Left lung (tissue), 10 donors: ENCODE measurements around the gene E2F1. TPM values are rescaled to one million over a fixed set of nuclear protein-coding genes. Genes with fewer than 3 reads are reported as not detected.

Source experiments
- ATAC-seq: fragments of 200-7000 bp; cut with Tn5 transposase; one replicate; pipeline ENCODE4 v1.9.1; 2020; ENCODE audit warnings: moderate library complexity
- DNase-seq, 4 donors: peaks; one replicate each; pipeline ENCODE4 v3.0.0-alpha.2; 2013 to 2020
- H3K27ac ChIP-seq, 2 donors: fragments of 200-600 bp; sonication (generic) in 1 of 2; one replicate each; pipeline versions ENCODE4 v1.5.0 to v1.8.0; 2020 to 2021
- H3K27me3 ChIP-seq, 2 donors: fragments of 200-600 bp; sonication (generic) in 1 of 2; one replicate each; pipeline versions ENCODE4 v1.5.0 to v1.8.0; 2020 to 2021
- H3K36me3 ChIP-seq, 2 donors: fragments of 200-600 bp; sonication (generic) in 1 of 2; one replicate each; pipeline versions ENCODE4 v1.5.0 to v1.8.0; 2020 to 2021
- H3K4me1 ChIP-seq, 2 donors: fragments of 200-600 bp; one replicate each; pipeline ENCODE4 v1.8.0; 2021
- H3K4me3 ChIP-seq, 2 donors: fragments of 200-600 bp; sonication (generic) in 1 of 2; one replicate each; pipeline versions ENCODE4 v1.5.0 to v1.8.0; 2020 to 2021; ENCODE audit warnings: mild to moderate bottlenecking in 1 of 2
- H3K9me3 ChIP-seq, 2 donors: fragments of 200-600 bp; sonication (generic) in 1 of 2; one replicate each; pipeline versions ENCODE4 v1.5.0 to v1.8.0; 2020 to 2021
- intact Hi-C, 2 donors: fragments of 100-400 bp; cut with DNase I; formaldehyde crosslinking; loops; one replicate each; pipeline versions ENCODE4 v1.11.2 to v1.14.2; 2022
- polyA plus RNA-seq, 6 donors: library from polyadenylated mRNA; unstranded; fragments of 120-200 nt; gene quantifications; one replicate each; pipeline ENCODE4 v1.2.1, GENCODE V29; 2013; ENCODE audit not compliant: insufficient read length in 6 of 6
- total RNA-seq, 2 donors: library from RNA; stranded (reverse); fragmentation: NEBNext Ultra II Directional; extraction: Animal tissue kit (Norgen Biotek cat#: 25700); gene quantifications; one replicate each; pipeline ENCODE4 v1.2.1, GENCODE V29; 2021
- TF ChIP-seq, protein P1 (sequence below), 2 donors: fragments of 200-600 bp; sonication (generic) in 1 of 2; IDR thresholded peaks; one replicate each; pipeline versions ENCODE4 v1.5.0 to v1.8.0; 2021; ENCODE audit warnings: antibody characterized with exemption in 2 of 2
- donor health status: DM: no; HTN: yes; CAD: no.
- donor health status: DM: no; HTN: no; CAD: no.

Gene E2F1
- total and polyA plus RNA-seq, 8 donors: 12.2 to 23.6 (median 16.4) TPM

DNA sequence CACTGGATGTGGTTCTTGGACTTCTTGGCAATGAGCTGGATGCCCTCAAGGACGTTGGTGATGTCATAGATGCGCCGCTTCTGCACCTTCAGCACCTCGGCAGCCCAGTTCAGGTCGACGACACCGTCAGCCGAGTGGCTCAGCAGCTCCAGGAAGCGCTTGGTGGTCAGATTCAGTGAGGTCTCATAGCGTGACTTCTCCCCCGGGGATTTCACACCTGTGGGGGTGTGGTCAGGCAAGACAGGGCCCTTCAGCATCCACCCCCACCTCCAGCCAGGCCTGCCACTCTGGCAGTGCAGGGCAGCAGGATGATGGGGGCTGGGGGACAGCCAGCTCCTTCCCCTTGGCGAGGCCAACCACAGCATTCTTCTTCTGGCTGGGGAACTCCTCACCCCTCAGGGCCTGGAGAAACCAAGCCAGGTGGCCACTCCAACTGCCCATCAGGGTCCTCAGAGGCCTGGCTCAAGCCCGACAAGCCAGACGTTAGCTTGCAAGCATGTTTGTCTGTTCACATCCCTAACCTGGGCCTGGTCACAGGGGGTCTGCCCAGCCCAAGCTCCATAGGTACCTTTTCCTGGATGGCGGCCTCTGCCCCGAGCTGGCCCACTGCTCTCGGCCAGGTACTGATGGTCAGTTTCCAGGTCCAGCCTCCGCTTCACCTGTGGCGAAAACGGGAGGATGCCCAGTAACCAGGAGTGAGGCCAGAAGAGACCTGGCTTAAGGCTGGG lies 6.3 kb downstream of the E2F1 start:
- no peaks in the 10 kb centered on the region for H3K9me3 ChIP-seq
- no peak for ATAC-seq
- H3K27ac ChIP-seq: no peak overlapping the region
- intact Hi-C loops: no loop called here
- H3K4me3 ChIP-seq: no peak overlapping the region
- no peaks in the 10 kb centered on the region for H3K27me3 ChIP-seq
- peaks cover 9 to 39% of the 10 kb centered on the region in 2 donors for H3K4me1 ChIP-seq
- DNase-seq: no peak
- TF ChIP-seq, protein P1, sequence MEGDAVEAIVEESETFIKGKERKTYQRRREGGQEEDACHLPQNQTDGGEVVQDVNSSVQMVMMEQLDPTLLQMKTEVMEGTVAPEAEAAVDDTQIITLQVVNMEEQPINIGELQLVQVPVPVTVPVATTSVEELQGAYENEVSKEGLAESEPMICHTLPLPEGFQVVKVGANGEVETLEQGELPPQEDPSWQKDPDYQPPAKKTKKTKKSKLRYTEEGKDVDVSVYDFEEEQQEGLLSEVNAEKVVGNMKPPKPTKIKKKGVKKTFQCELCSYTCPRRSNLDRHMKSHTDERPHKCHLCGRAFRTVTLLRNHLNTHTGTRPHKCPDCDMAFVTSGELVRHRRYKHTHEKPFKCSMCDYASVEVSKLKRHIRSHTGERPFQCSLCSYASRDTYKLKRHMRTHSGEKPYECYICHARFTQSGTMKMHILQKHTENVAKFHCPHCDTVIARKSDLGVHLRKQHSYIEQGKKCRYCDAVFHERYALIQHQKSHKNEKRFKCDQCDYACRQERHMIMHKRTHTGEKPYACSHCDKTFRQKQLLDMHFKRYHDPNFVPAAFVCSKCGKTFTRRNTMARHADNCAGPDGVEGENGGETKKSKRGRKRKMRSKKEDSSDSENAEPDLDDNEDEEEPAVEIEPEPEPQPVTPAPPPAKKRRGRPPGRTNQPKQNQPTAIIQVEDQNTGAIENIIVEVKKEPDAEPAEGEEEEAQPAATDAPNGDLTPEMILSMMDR (IDR thresholded peaks at IDR 0.05): no peak
- H3K36me3 ChIP-seq: no peaks in the 10 kb centered on the region

DNA sequence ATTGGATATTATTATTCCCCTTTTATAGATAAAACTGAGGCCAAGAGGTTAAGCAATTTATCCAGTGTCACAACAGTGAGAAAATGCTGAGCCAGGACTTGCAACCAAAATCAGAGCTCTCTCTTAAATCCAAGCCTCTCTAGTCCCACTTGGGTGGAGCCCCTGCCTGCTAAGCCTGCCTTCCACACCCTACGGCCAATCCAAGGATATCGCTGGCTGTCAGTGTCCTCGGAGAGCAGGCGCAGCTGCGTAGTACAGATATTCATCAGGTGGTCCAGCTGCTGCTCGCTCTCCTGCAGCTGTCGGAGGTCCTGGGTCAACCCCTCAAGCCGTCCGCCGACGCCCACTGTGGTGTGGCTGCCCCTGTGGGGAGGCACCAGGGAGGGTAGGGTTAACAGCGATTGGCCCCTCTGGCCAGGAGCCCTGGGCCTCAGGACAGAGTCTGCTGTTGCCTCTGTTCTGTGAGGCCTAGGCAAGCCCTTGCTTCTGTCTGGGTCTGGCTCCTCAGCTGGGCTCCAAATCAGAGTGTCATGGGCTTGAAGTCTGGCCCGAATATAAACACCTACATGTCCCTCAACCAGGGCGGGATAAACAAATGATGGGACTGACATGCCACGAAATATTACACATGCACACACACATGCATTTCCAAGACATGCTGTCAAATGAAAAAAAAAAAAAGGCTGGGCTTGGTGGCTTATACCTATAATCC lies 8.0 kb downstream of the E2F1 start:
- TF ChIP-seq, protein P1 (IDR thresholded peaks at IDR 0.05): no peak
- intact Hi-C loops: no loop called here
- Histone ChIP-seq H3K9me3 (no peaks in the 10 kb centered on the region), H3K4me1 (peaks cover 8 to 35% of the 10 kb centered on the region in 2 donors), H3K36me3 (no peaks in the 10 kb centered on the region), H3K4me3 (no peak overlapping the region), H3K27ac (no peak overlapping the region), H3K27me3 (no peaks in the 10 kb centered on the region)
- ATAC-seq: no peak
- no peak for DNase-seq

DNA sequence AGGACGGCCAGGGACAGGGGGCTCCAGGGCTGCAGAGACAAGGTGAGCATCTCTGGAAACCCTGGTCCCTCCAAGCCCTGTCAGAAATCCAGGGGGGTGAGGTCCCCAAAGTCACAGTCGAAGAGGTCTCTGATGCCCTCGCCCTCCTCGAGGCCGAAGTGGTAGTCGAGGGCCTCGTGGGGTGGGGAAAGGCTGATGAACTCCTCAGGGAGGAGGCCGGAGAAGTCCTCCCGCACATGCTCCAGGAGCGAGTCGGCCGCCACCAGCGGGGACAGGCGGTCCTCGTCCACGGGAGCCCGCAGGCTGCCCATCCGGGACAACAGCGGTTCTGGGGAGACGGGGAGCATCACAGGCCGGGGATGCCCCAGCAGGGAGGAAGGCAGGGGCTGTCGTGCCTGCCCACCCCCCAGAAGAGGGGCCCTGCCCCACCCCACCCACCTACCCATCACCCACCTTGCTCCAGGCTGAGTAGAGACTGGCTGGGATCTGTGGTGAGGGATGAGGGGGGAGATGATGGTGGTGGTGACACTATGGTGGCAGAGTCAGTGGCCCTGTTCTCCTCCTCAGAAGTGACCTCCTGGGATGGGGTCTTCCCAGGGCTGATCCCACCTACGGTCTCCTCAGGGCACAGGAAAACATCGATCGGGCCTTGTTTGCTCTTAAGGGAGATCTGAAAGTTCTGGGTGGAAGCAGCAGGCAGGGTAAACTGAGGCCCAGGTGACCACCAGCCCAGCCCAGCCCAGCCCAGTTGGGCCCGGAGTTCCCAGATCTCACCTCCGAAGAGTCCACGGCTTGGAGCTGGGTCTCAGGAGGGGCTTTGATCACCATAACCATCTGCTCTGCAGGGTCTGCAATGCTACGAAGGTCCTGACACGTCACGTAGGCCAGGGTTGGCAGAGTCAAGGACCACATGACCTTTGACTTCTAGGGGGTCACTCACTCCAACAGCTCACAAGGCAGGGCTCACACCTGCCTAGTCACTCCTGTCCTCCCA lies 9.2 kb downstream of the E2F1 start:
- H3K4me1 ChIP-seq: peaks cover 8 to 37% of the 10 kb centered on the region in 2 donors
- DNase-seq (no peak), ATAC-seq (no peak)
- intact Hi-C loops: no loop called here
- no peak overlapping the region for H3K27ac ChIP-seq
- no peaks in the 10 kb centered on the region for H3K9me3 ChIP-seq
- H3K36me3 ChIP-seq: no peaks in the 10 kb centered on the region
- TF ChIP-seq, protein P1 (IDR thresholded peaks at IDR 0.05): no peak
- H3K27me3 ChIP-seq: no peaks in the 10 kb centered on the region
- no peak overlapping the region for H3K4me3 ChIP-seq

DNA sequence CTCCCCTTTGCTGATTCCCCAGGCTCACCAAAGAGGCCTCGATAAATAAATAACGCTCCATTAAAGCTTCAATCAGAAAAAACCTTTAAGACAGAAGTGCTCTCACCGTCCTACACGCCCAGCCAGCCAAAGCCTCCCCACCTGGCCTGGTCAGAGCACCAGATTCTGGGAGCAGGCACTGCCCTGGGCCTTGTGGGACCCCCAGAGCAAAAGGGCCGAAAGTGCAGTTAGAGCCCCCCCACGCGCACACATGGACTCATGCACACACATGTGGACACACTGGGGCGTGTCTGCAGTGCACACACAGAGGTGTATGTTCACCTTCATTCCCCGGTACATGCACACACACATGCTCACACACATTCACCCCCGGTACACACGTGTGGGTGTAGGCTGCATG lies 10.1 kb downstream of the E2F1 start:
- H3K27ac ChIP-seq: peak overlapping the region in 1 of 2 donors; percentile 88
- no peaks in the 10 kb centered on the region for H3K27me3 ChIP-seq
- TF ChIP-seq, protein P1 (IDR thresholded peaks at IDR 0.05): no peak
- H3K4me3 ChIP-seq: no peak overlapping the region
- intact Hi-C loops: no loop called here
- DNase-seq (no peak), ATAC-seq (no peak)
- peaks cover 8 to 40% of the 10 kb centered on the region in 2 donors for H3K4me1 ChIP-seq
- H3K36me3 ChIP-seq: no peaks in the 10 kb centered on the region
- H3K9me3 ChIP-seq: no peaks in the 10 kb centered on the region
